BJ (cell line): ENCODE measurements around the gene GRAP2. TPM values are rescaled to one million over a fixed set of nuclear protein-coding genes. Genes with fewer than 3 reads are reported as not detected.
"Not testable (repeated sequence)": the region's sequence is repeated elsewhere in the genome, so short reads cannot be mapped to it uniquely, and the experiment has no call there.

Source experiments
- CTCF ChIA-PET: fragments of 350-600 bp; formaldehyde crosslinking; extraction: SDS; loops from one replicate; lab custom pipeline; 2021; ENCODE audit warnings: antibody characterized with exemption, inconsistent platforms; lab: Yijun Ruan, JAX
- POLR2A ChIA-PET: fragments of 300-600 bp; sonication (Branson Sonifier 250); formaldehyde crosslinking; extraction: SDS; loops from one replicate; lab custom pipeline; 2021; ENCODE audit warnings: antibody characterized with exemption; lab: Charles Lee
- DNase-seq: peaks from one replicate; pipeline ENCODE4 v3.0.0-alpha.2; 2011; ENCODE audit warnings: low read depth
- H3K27me3 ChIP-seq: 2 replicates; pipeline ENCODE4 v1.6.0; 2011; ENCODE audit warnings: low read length; ENCODE audit not compliant: control insufficient read depth, insufficient read depth
- H3K36me3 ChIP-seq: 2 replicates; pipeline ENCODE4 v1.5.1; 2011; ENCODE audit warnings: low read length; ENCODE audit not compliant: control insufficient read depth, insufficient read depth
- H3K4me3 ChIP-seq: 2 replicates; pipeline ENCODE4 v1.5.1; 2011; ENCODE audit warnings: low read depth, mild to moderate bottlenecking, control low read depth, low read length
- CTCF ChIP-seq: IDR thresholded peaks from 2 replicates; pipeline ENCODE4 v1.5.1; 2011; ENCODE audit warnings: low read depth, mild to moderate bottlenecking, control low read depth, inconsistent platforms, low read length, moderate library complexity; ENCODE audit not compliant: insufficient read depth
- polyA plus RNA-seq: library from polyadenylated mRNA; depleted of rRNA; stranded (reverse); fragments of >200 nt; gene quantifications from 2 replicates; pipeline ENCODE4 v1.2.3, GENCODE V29; 2011

GRAP2 gene
- polyA plus RNA-seq, 1 experiment: not detected

GRCh38 chr22:39989633-39990032, 88.7 kb downstream of the GRAP2 start:
- Histone ChIP-seq H3K4me3 (no peak overlapping the region), H3K27me3 (peaks cover 9% of the 10 kb centered on the region), H3K36me3 (no peaks in the 10 kb centered on the region)
- ChIA-PET POLR2A (no interaction called here), CTCF (no interaction called here)
- TF ChIP-seq CTCF: no peak
- DNase-seq: no peak

GRCh38 chr22:39990686-39991085, 89.8 kb downstream of the GRAP2 start:
- no peak for DNase-seq
- POLR2A ChIA-PET: no interaction called here
- CTCF ChIA-PET: interaction anchor here (2.0 kb wide), 1 partner anchor 10 kb away, joined by 5 read pairs; no protein-coding TSS in a partner anchor
- no peak for TF ChIP-seq CTCF
- no peaks in the 10 kb centered on the region for H3K36me3 ChIP-seq
- H3K4me3 ChIP-seq: no peak overlapping the region
- peaks cover 15% of the 10 kb centered on the region for H3K27me3 ChIP-seq

GRCh38 chr22:39991159-39991860, 90.4 kb downstream of the GRAP2 start:
- DNase-seq: no peak
- CTCF ChIA-PET: interaction anchor here (2.0 kb wide), 1 partner anchor 9 kb away, joined by 5 read pairs; no protein-coding TSS in a partner anchor
- POLR2A ChIA-PET: no interaction called here
- Histone ChIP-seq H3K36me3 (no peaks in the 10 kb centered on the region), H3K4me3 (no peak overlapping the region), H3K27me3 (peaks cover 18% of the 10 kb centered on the region)
- no peak for TF ChIP-seq CTCF

GRCh38 chr22:39992088-39992826, 91.4 kb downstream of the GRAP2 start:
- DNase-seq: no peak
- no peak for TF ChIP-seq CTCF
- ChIA-PET CTCF (interaction anchor here (2.0 kb wide), 1 partner anchor 9 kb away, joined by 5 read pairs; no protein-coding TSS in a partner anchor), POLR2A (no interaction called here)
- no peaks in the 10 kb centered on the region for H3K36me3 ChIP-seq
- peaks cover 16% of the 10 kb centered on the region for H3K27me3 ChIP-seq
- no peak overlapping the region for H3K4me3 ChIP-seq

- CTCF ChIA-PET, H3K36me3 ChIP-seq, H3K4me3 ChIP-seq, DNase-seq, POLR2A ChIA-PET: not testable (repeated sequence)
- peaks cover 16% of the 10 kb centered on the region for H3K27me3 ChIP-seq
Measured at GRCh38 chr22:39992894-39993293, 92.0 kb downstream of the GRAP2 start.
